HG03442 (cell line): ENCODE results near the gene RUNX2.
"Not testable (repeated sequence)": the region's sequence is repeated elsewhere in the genome, so short reads cannot be mapped to it uniquely, and the experiment has no call there.

Experiments used
- ATAC-seq: cut with Tn5 transposase; IDR thresholded peaks from one replicate; pipeline ENCODE4 v1.9.1; 2021; ENCODE audit warnings: mild to moderate bottlenecking, moderate library complexity; ENCODE audit not compliant: unreplicated experiment

RUNX2 gene

GRCh38 chr6:45548657-45549515 lies 220.8 kb downstream of the RUNX2 start:
- peak; percentile 97 for ATAC-seq

DNA sequence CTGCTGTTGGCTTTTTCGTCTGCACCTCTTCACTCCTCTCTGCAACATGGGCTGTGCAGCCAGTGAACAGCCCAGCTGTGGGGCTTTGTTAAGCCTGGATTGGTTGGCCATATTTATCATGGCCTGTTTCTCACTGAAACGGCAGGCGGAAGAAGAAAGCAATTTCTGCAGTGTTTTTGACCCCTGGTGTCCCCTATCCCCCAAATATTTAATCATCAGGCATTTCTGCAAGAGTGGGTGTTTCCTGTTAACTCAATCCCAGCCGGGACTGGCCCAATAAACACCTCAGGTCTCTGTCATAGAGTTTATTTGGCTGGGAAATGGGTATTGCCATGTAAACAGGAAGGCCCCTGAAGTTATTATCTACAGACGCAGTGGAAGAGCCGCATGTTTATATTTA lies 224.4 kb downstream of the RUNX2 start:
- no peak for ATAC-seq

DNA sequence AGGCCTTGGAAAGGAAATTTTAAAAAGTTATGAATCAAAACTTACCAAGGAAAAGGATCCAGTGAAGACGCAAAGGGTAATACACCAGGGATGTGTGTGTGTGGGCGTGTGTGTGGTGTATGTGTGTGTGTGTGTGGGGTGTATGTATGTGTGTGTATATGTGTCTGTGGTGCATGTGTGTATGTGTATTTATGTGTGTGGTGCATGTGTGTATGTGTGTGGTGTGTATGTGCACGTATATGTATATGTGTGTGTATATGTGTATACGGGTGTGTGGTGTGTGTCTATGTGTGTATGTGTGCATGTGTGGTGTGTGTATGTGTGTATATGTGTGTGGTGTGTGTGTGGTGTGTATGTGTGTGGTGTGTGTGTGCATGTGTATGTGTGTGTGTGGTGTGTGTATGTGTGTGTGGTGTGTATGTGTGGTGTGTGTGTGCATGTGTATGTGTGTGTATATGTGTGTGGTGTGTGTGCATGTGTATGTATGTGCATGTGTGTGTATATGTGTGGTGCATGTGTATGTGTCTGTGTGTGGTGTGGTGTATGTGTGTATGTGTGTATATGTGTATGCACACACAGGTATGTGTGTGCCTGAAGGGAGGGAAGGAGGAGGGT lies 225.7 kb downstream of the RUNX2 start:
- no peak for ATAC-seq

- no peak for ATAC-seq
These were observed 226.5 kb downstream of the RUNX2 start for GRCh38 chr6:45554591-45554990.

DNA sequence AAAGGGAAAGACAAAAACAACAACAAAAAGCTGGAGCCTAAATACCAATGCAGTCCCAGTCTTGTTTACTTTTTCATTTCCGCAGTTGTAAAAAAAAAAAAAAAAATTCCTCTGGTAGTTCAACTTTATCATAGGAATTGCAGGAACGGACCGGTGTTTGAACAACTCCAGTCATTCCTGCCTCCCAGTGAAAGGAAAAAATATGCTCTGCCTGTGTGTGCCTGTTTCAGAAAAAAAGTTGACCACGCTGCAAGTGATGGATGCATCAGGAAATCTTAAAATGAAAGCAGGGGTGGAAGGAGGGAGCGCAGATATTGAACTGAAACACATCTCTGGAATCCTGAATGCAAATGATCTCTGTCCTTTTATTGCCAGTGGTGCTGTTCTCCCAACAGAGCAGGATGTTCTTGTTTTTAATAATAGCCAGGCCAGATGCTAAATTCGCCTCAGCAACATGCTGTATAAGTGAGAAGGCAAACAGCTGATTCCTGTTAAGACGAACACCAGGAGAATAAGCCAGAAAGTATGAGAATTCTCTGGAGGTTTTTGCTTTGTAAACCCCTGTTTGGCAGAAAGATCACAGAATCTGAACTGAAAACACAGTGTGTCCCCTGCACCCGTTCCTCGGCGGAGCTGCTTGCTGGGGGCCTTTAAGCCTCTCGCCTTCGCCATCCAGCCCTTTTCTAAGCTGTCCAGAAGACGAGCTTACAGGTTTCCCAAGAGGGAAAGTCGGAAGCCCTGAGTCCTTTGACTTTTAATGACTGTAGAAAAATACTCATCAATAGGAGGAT lies 228.0 kb downstream of the RUNX2 start:
- ATAC-seq, result no peak

GRCh38 chr6:45556828-45557227 lies 228.7 kb downstream of the RUNX2 start:
- no peak for ATAC-seq

- no peak for ATAC-seq
These were observed 229.3 kb downstream of the RUNX2 start for GRCh38 chr6:45557454-45557853.

- ATAC-seq, result peak; percentile 65
These were observed 230.7 kb downstream of the RUNX2 start for GRCh38 chr6:45558858-45559257.

GRCh38 chr6:45560321-45560820 lies 232.2 kb downstream of the RUNX2 start:
- not testable (repeated sequence) for ATAC-seq

DNA sequence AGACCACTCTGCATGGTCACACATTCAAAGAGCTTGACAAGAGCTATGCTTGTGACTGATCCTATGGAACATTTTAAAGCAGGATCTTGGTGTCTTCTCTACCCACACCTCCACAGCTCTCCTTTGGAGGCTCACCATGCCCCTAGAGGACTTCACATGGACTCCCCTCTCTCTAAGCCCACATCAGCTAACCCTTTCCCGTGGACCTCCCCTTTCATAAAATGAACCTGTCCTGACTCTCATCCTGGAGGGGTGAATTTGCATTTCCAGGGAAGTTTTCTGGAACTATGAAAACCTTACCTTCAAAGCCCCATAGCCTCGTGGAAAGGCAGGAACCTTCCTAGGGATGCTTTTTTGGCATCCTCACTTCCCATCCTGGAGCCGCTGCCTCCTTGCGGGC lies 234.0 kb downstream of the RUNX2 start:
- ATAC-seq, result no peak

DNA sequence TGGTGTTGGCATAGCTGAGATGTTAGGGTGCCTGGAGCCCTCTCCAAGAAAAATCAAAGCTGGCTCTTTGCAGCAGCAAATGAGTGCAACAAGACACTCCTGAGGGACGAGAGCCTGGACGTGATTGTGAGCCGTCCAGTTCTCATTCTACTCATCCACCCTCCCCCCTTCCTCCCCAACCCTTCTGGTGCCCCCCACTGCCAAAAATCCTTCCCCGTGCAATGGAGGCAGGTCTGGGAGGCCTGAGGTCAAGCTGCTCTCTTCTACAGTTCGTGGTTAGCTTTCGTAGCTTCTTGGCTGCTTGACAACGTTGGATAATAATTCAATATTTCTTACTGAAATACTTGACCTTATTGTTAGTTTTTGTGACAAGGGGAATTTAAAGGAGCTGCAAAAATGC lies 234.9 kb downstream of the RUNX2 start:
- ATAC-seq, result no peak

GRCh38 chr6:45563844-45564243 lies 235.7 kb downstream of the RUNX2 start:
- no peak for ATAC-seq

DNA sequence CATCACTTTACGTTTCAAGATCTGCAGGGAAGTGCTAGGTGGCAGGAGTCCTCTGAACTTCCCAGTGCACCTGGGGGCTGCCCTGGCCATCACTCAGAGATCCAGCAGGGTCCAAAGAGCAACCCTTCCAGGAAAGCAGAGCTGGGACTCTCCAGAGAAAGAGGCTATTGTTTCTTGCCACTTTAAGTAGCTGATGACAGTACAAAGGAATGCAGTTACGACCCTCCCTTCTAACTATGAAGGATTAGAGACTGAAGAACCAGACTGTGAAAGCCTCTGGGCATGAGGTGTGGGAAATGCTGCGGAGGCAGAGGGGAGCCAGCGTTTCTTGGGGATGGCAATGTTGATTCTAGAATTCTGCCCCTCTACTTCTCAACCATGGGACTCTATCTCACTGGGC lies 238.8 kb downstream of the RUNX2 start:
- no peak for ATAC-seq

GRCh38 chr6:45567879-45568278 lies 239.7 kb downstream of the RUNX2 start:
- ATAC-seq, result no peak

- ATAC-seq, result no peak
These were observed 240.5 kb downstream of the RUNX2 start for GRCh38 chr6:45568626-45569025.

- no peak for ATAC-seq
These were observed 241.2 kb downstream of the RUNX2 start for GRCh38 chr6:45569210-45569945.

DNA sequence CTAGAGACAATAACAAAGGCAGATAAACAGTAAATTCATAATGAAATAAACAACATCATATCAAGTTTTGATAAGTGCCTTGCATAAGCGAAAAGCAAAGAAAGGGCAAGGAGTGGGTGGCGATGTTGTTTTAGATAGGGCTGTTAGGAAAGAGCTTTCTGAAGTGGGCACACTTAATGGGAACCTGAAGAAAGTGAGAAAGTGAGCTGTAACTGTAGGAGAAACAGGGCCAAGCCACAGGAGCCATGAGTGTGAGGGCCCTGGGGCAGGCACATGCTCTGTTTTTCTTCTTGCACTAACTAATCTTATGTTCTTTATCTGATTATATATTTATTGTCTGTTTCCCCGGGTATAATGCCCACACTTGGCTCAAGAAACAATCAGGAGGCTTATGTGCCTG lies 243.0 kb downstream of the RUNX2 start:
- no peak for ATAC-seq

DNA sequence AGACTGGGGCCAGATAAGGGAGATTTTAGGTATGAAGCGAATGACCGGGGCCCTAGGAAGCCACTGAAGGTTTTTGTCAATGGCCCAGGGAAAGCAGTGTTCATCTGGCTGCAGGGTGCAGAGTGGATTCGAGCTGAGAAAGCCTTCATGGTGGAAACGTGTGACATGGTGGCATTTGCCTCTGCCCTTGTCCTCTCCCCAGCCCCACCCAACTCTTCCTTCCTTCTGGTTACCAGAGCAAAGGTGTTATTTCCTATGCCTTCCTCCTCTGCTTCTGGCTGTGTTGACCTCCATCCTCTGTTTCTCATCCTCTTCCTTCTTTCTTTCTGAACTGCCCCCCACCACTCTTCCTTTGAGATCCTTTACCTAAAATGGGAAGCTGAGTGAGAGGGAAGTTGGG lies 244.7 kb downstream of the RUNX2 start:
- no peak for ATAC-seq

GRCh38 chr6:45574014-45574461 lies 245.9 kb downstream of the RUNX2 start:
- no peak for ATAC-seq

- no peak for ATAC-seq
These were observed 246.8 kb downstream of the RUNX2 start for GRCh38 chr6:45574885-45575284.
